GM21360 (cell line): ENCODE data around the gene NDUFS6.
"Not testable (repeated sequence)": the region's sequence is repeated elsewhere in the genome, so short reads cannot be mapped to it uniquely, and the experiment has no call there.

ENCODE experiments used
- ATAC-seq: cut with Tn5 transposase; IDR thresholded peaks from one replicate; pipeline ENCODE4 v1.9.1; 2021; ENCODE audit warnings: mild to moderate bottlenecking, moderate library complexity; ENCODE audit not compliant: unreplicated experiment

The NDUFS6 gene

GRCh38 chr5:1814183-1815020, 13.2 kb downstream of the NDUFS6 start:
- ATAC-seq, result no peak

- ATAC-seq, result no peak
These were observed 14.0 kb downstream of the NDUFS6 start for GRCh38 chr5:1815071-1815786.

GRCh38 chr5:1815881-1816292, 14.7 kb downstream of the NDUFS6 start:
- ATAC-seq, result no peak

GRCh38 chr5:1816495-1817089, 15.4 kb downstream of the NDUFS6 start:
- not testable (repeated sequence) for ATAC-seq

- no peak for ATAC-seq
These were observed 16.2 kb downstream of the NDUFS6 start for GRCh38 chr5:1817261-1818043.

- no peak for ATAC-seq
These were observed 17.6 kb downstream of the NDUFS6 start for GRCh38 chr5:1818784-1819183.

- ATAC-seq, result no peak
These were observed 18.3 kb downstream of the NDUFS6 start for GRCh38 chr5:1819458-1819857.

- no peak for ATAC-seq
These were observed 19.2 kb downstream of the NDUFS6 start for GRCh38 chr5:1820381-1820780.

- no peak for ATAC-seq
These were observed 19.7 kb downstream of the NDUFS6 start for GRCh38 chr5:1820926-1821325.

- no peak for ATAC-seq
These were observed 20.7 kb downstream of the NDUFS6 start for GRCh38 chr5:1821862-1822261.

- ATAC-seq, result no peak
These were observed 22.3 kb downstream of the NDUFS6 start for GRCh38 chr5:1823381-1824034.

GRCh38 chr5:1824109-1824821, 23.1 kb downstream of the NDUFS6 start:
- no peak for ATAC-seq

GRCh38 chr5:1824903-1825841, 24.0 kb downstream of the NDUFS6 start:
- no peak for ATAC-seq

GRCh38 chr5:1826235-1826980, 25.2 kb downstream of the NDUFS6 start:
- ATAC-seq, result no peak

GRCh38 chr5:1827025-1827885, 26.0 kb downstream of the NDUFS6 start:
- peak; percentile 10 for ATAC-seq

GRCh38 chr5:1827886-1828397, 26.7 kb downstream of the NDUFS6 start:
- peak; percentile 85 for ATAC-seq
